GM18507 (cell line): ENCODE data around the gene PNMA8B.

Experiments used
- DNase-seq: peaks from one replicate; pipeline ENCODE4 v3.0.0; 2011; ENCODE audit warnings: low read depth; ENCODE audit not compliant: insufficient read length; ENCODE audit errors: extremely low spot score
- FAIRE-seq: peaks from 2 replicates; lab custom pipeline; 2011; peaks lifted over from hg19 to GRCh38; lab: Jason Lieb, UNC

The PNMA8B gene

DNA sequence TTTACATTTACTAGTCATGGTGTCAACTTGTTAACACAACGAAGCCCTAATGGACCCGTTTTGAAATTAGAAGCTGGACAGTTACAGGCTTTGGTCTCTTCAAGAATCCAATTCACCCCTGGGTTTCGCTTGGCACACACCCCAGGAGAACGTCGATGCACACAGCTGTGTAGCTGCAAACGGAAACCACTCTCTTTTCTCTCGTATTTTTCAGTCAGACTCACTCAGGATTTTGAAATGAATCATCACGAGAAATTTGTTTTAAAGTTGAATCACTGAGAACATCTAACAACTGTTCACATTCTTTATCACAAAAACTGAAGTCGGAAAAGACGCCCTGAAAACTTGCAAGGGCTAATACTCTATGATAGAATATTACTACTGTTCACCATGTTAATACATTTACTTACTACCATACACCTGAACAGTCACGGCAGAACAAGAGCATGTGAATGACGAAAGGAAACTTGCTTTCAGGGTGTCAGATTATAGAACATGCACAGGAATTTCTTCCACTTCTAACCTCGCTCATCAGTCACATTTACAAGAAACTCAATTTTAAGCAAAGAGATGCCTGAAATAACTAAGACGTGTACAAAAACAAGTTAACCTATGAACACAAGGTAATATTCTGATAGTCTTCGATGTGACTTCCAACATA is 29.0 kb downstream of the PNMA8B start:
- DNase-seq, result peak; percentile 29

GRCh38 chr19:46463516-46463915 is 32.2 kb downstream of the PNMA8B start:
- DNase-seq (no peak), FAIRE-seq (no peak)

More for the DNA sequence above, 29.0 kb downstream of the PNMA8B start:
- FAIRE-seq, result peak; percentile 84

GRCh38 chr19:46461537-46461936 is 34.1 kb downstream of the PNMA8B start:
- FAIRE-seq, result no peak
- no peak for DNase-seq

GRCh38 chr19:46460981-46461380 is 34.7 kb downstream of the PNMA8B start:
- no peak for FAIRE-seq

GRCh38 chr19:46460055-46460454 is 35.6 kb downstream of the PNMA8B start:
- DNase-seq, result no peak
- FAIRE-seq, result no peak

More at GRCh38 chr19:46460981-46461380, 34.7 kb downstream of the PNMA8B start:
- no peak for DNase-seq

- no peak for FAIRE-seq
Measured at GRCh38 chr19:46456930-46457329, 38.7 kb downstream of the PNMA8B start.

DNA sequence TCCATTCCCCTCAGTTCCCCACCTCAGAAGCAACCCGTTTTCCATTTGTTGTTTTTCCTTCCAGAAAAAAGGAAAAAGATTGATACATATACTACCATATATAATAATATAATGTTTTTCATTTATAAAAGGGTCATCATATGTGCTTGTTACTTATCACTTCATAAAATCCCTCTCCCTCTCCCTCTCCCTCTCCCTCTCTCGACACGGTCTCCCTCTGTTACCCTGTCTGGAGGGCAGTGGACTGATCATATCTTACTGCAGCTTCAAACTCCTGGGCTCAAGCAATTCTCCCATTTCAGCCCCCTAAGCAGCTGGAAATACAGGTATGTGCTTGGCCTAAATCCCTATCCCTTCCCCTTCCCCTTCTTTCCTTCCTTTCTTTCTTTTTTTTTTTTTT is 41.4 kb downstream of the PNMA8B start:
- no peak for FAIRE-seq
- no peak for DNase-seq

More at GRCh38 chr19:46456930-46457329, 38.7 kb downstream of the PNMA8B start:
- DNase-seq, result no peak

DNA sequence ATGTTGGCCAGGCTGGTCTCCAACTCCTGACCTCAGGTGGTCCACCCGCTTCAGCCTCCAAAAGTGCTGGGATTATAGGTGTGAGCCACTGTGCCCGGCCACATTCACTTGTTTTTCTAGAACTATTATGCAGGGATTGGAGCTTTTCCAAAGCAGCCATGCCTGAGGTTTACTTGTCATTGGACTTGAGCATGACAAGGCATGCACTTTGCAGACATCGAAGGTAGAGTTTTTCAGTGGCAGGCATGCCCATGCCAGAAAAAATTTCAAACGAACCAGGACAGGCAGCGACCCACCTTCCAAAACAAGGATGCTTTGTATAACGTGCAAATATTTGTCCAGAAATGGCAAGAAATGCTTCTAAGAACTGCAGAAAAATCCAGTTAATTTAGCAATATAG is 42.0 kb downstream of the PNMA8B start:
- FAIRE-seq (no peak), DNase-seq (no peak)

DNA sequence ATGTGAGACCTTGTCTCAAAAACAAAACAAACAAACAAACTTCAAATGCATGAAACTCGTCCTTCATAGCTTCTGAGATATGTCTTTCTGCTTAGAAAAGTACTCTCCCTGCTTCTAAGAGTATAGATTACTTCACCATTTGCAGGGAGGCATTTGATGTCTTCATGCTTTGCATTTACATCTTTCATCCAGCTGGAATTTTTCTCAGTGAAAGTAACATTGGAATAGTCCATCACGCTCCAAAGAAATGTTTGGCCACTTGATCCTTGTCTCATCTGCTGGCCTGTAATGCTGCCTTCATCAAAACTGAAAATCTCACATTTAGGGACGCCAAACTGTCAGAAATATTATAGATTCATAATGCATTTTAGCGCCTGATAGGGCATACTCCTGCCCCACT is 43.5 kb downstream of the PNMA8B start:
- DNase-seq (no peak), FAIRE-seq (no peak)

GRCh38 chr19:46451352-46451751 is 44.3 kb downstream of the PNMA8B start:
- DNase-seq (no peak), FAIRE-seq (no peak)

DNA sequence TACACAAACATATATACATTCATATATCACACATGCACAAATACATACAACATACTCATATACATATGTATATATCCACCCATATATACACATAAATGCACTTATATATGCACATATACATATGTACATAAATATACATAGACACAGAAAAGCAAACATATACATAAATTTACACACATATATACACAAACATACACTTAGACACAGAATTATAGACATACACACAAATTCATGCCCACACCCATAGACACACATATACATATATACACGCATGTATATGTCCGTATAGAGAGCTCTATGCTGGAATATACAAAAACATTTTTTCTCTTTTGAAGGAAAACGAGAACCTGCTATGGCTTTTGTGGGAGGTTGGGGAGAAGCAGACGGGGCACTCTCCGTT is 44.9 kb downstream of the PNMA8B start:
- DNase-seq, result no peak
- FAIRE-seq, result no peak

DNA sequence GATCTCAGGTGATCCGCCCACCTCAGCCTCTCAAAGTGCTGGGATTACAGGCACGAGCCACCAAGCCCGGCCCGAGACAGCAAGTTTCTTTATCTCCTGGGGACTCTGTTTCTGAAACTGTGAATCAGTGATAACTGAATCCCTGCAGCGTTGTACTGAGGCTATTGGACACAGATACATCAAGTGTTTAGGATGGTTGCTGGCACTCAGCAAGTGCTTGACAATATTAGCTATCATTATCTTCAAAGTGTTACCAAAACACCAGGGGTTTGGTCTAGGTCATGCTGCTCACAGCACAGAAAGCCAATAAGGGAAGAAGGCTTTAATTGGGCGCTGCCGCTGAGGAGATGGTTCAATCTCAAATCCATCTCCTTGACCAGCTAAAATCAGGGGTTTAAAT is 46.4 kb downstream of the PNMA8B start:
- FAIRE-seq, result no peak
- no peak for DNase-seq

GRCh38 chr19:46448601-46449000 is 47.1 kb downstream of the PNMA8B start:
- no peak for DNase-seq
- FAIRE-seq, result no peak

GRCh38 chr19:46447824-46448223 is 47.8 kb downstream of the PNMA8B start:
- no peak for DNase-seq
- no peak for FAIRE-seq

DNA sequence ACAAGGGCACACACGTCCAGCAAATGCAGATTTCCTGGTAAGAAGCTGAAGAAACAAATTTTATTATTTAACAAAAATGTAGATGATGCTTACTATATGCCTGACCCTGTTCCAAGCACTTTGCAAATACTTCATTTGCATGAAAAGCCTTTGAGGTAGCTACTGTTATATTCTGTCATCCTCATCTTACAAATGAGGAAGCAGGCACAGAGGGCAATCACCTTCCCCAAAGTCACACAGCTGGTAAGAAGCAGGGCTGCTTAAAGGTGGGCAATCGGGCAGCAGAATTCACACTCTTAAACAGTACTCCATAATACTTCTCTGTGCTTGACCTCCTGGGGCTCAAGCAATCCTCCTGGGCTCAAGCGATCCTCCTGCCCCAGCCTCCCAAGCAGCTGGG is 48.7 kb downstream of the PNMA8B start:
- no peak for DNase-seq

GRCh38 chr19:46446021-46446420 is 49.6 kb downstream of the PNMA8B start:
- DNase-seq (no peak), FAIRE-seq (no peak)

More for the DNA sequence above, 48.7 kb downstream of the PNMA8B start:
- FAIRE-seq, result no peak

DNA sequence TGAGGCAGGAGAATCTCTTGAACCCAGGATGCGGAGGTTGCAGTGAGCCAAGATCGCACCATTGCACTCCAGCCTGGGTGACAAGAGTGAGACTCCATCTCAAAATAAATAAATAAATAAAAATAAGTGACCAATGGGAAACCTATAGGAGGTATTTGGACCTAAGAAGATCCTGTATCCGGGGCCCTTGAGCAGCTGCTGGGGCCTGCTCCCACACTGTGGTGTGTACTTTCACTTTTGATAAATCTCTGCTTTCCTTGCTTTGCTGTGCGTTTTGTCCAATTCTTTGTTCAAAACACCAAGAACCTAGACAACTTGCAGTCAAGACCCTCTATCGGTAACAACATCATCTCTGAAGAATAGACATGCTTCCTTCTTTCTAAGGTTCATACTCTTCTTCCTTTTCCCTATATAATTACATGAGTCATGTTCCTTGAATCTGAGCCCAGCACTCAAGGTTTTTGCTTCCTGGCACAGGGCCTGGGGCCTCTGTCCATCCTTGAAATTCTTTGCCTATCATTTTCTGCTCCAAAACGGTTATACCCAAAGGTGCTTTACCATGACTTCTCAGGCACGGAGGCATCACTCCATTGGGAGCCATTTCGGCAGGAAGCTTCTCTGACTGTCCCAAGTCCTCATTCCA is 52.7 kb downstream of the PNMA8B start:
- FAIRE-seq, result no peak

GRCh38 chr19:46441866-46442265 is 53.8 kb downstream of the PNMA8B start:
- FAIRE-seq, result no peak

More for the DNA sequence above, 52.7 kb downstream of the PNMA8B start:
- no peak for DNase-seq

More at GRCh38 chr19:46441866-46442265, 53.8 kb downstream of the PNMA8B start:
- DNase-seq, result no peak
